ENCODE measurements around the gene CHCHD6.
A peak's percentile ranks its signal among the peaks of the same experiment; 100 is the strongest.

CHCHD6 gene

GRCh38 chr3:126957776-126958637 lies 254.0 kb downstream of the CHCHD6 start:
- Histone ChIP-seq H3K36me3 (no peaks in the 10 kb centered on the region), H3K27me3 (no peaks in the 10 kb centered on the region), H3K9me3 (no peaks in the 10 kb centered on the region), H3K4me1 (peaks cover 0 to 23% (median 11%) of the 10 kb centered on the region in 4 donors), H3K27ac (no peak overlapping the region), H3K4me3 (no peak overlapping the region)
- no peak for TF ChIP-seq CTCF (IDR thresholded peaks at IDR 0.05)
- DNase-seq: peak; percentile 9 to 53
- intact Hi-C loops (cut with DNase I; ENCODE audit: low total_unique reads): no loop called here

- Histone ChIP-seq H3K4me1 (peaks cover 0 to 23% (median 11%) of the 10 kb centered on the region in 4 donors), H3K36me3 (no peaks in the 10 kb centered on the region), H3K27ac (no peak overlapping the region), H3K9me3 (no peaks in the 10 kb centered on the region), H3K27me3 (no peaks in the 10 kb centered on the region), H3K4me3 (no peak overlapping the region)
- peak in 1 of 2 donors; percentile 50 for DNase-seq
- TF ChIP-seq CTCF (IDR thresholded peaks at IDR 0.05): no peak
- intact Hi-C loops (cut with DNase I; ENCODE audit: low total_unique reads): no loop called here
Observed at GRCh38 chr3:126958638-126959085, 254.6 kb downstream of the CHCHD6 start.

GRCh38 chr3:126959136-126959920 lies 255.3 kb downstream of the CHCHD6 start:
- no peaks in the 10 kb centered on the region for H3K27me3 ChIP-seq
- peak in 1 of 2 donors; percentile 41 for DNase-seq
- TF ChIP-seq CTCF (IDR thresholded peaks at IDR 0.05): no peak
- no peaks in the 10 kb centered on the region for H3K36me3 ChIP-seq
- no peaks in the 10 kb centered on the region for H3K9me3 ChIP-seq
- no peak overlapping the region for H3K4me3 ChIP-seq
- H3K4me1 ChIP-seq: peaks cover 0 to 23% (median 11%) of the 10 kb centered on the region in 4 donors
- no peak overlapping the region for H3K27ac ChIP-seq
- intact Hi-C loops (cut with DNase I; ENCODE audit: low total_unique reads): no loop called here

- no peaks in the 10 kb centered on the region for H3K9me3 ChIP-seq
- H3K36me3 ChIP-seq: no peaks in the 10 kb centered on the region
- no peak for TF ChIP-seq CTCF (IDR thresholded peaks at IDR 0.05)
- H3K4me1 ChIP-seq: peaks cover 0 to 23% (median 11%) of the 10 kb centered on the region in 4 donors
- DNase-seq: no peak
- no peaks in the 10 kb centered on the region for H3K27me3 ChIP-seq
- H3K27ac ChIP-seq: no peak overlapping the region
- H3K4me3 ChIP-seq: no peak overlapping the region
- intact Hi-C loops (cut with DNase I; ENCODE audit: low total_unique reads): no loop called here
Observed at GRCh38 chr3:126959921-126960603, 256.0 kb downstream of the CHCHD6 start.

GRCh38 chr3:126960604-126960995 lies 256.6 kb downstream of the CHCHD6 start:
- intact Hi-C loops (cut with DNase I; ENCODE audit: low total_unique reads): no loop called here
- TF ChIP-seq CTCF (IDR thresholded peaks at IDR 0.05): no peak
- Histone ChIP-seq H3K27me3 (no peaks in the 10 kb centered on the region), H3K4me1 (peaks cover 0 to 23% (median 11%) of the 10 kb centered on the region in 4 donors), H3K9me3 (no peaks in the 10 kb centered on the region), H3K4me3 (no peak overlapping the region), H3K27ac (no peak overlapping the region), H3K36me3 (no peaks in the 10 kb centered on the region)
- DNase-seq: peak in 1 of 2 donors; percentile 61
